HepG2 (cell line): Measurements from ENCODE around the gene TSSK3. TPM values are rescaled to one million over a fixed set of nuclear protein-coding genes. Genes with fewer than 3 reads are reported as not detected.

Experiments
- AHDC1 ChIP-seq: sonication (generic); formaldehyde crosslinking; IDR thresholded peaks from 2 replicates; pipeline ENCODE4 v1.5.1; 2020; ENCODE audit warnings: mild to moderate bottlenecking, missing genetic modification reagents, borderline replicate concordance
- CHCHD3 ChIP-seq: sonication (generic); formaldehyde crosslinking; IDR thresholded peaks from 2 replicates; pipeline ENCODE4 v1.8.0; 2022; ENCODE audit warnings: mild to moderate bottlenecking, missing genetic modification reagents, moderate library complexity
- EED ChIP-seq: sonication (generic); formaldehyde crosslinking; IDR thresholded peaks from 2 replicates; pipeline ENCODE4 v1.5.0; 2020; ENCODE audit warnings: mild to moderate bottlenecking, missing genetic modification reagents
- FOSL1 ChIP-seq: sonication (generic); formaldehyde crosslinking; IDR thresholded peaks from 2 replicates; pipeline ENCODE4 v1.9.0; 2021; ENCODE audit warnings: missing genetic modification reagents, borderline replicate concordance
- GMEB2 ChIP-seq: IDR thresholded peaks from 2 replicates; pipeline ENCODE4 v1.6.1; 2016; ENCODE audit warnings: missing biosample characterization, missing genetic modification reagents, low read depth
- KAT2B ChIP-seq: fragments of 150-350 bp; IDR thresholded peaks from 2 replicates; pipeline ENCODE4 v1.6.1; 2014; ENCODE audit warnings: low read depth, low read length, borderline replicate concordance
- KLF15 ChIP-seq: sonication (generic); formaldehyde crosslinking; IDR thresholded peaks from 2 replicates; pipeline ENCODE4 v1.8.1; 2023; ENCODE audit warnings: borderline replicate concordance, mild to moderate bottlenecking, inconsistent platforms, missing genetic modification reagents, mixed read lengths
- MEF2D ChIP-seq: sonication (generic); formaldehyde crosslinking; IDR thresholded peaks from 2 replicates; pipeline ENCODE4 v1.5.1; 2020; ENCODE audit warnings: mild to moderate bottlenecking, missing genetic modification reagents
- PHF5A ChIP-seq: IDR thresholded peaks from one replicate; pipeline ENCODE4 v1.6.1; 2018; ENCODE audit warnings: low read depth, missing genetic modification reagents; ENCODE audit not compliant: unreplicated experiment
- PLSCR1 ChIP-seq: sonication (generic); formaldehyde crosslinking; IDR thresholded peaks from 2 replicates; pipeline ENCODE4 v1.5.0; 2020; ENCODE audit warnings: missing genetic modification reagents, mild to moderate bottlenecking, borderline replicate concordance
- TFAP4 ChIP-seq: sonication (generic); IDR thresholded peaks from 2 replicates; pipeline ENCODE4 v1.6.1; 2016; ENCODE audit warnings: low read depth, borderline replicate concordance
- TOE1 ChIP-seq: sonication (generic); formaldehyde crosslinking; IDR thresholded peaks from 2 replicates; pipeline ENCODE4 v1.4.0; 2020; ENCODE audit warnings: mild to moderate bottlenecking, missing genetic modification reagents
- YY1 ChIP-seq: IDR thresholded peaks from 2 replicates; pipeline ENCODE4 v1.6.1; 2011; ENCODE audit warnings: low read length, low read depth, moderate library complexity, mild to moderate bottlenecking; ENCODE audit not compliant: insufficient read depth, insufficient replicate concordance
- ZBTB44 ChIP-seq: sonication (generic); formaldehyde crosslinking; IDR thresholded peaks from 2 replicates; pipeline ENCODE4 v1.4.0; 2020; ENCODE audit warnings: missing genetic modification reagents
- ZNF367 ChIP-seq: sonication (generic); formaldehyde crosslinking; IDR thresholded peaks from 2 replicates; pipeline ENCODE4 v1.4.0; 2020; ENCODE audit warnings: missing genetic modification reagents, borderline replicate concordance
- ZNF576 ChIP-seq: sonication (generic); formaldehyde crosslinking; IDR thresholded peaks from 2 replicates; pipeline ENCODE4 v1.4.0; 2020; ENCODE audit warnings: mild to moderate bottlenecking, missing genetic modification reagents
- polyA plus RNA-seq, 8 experiments: library from polyadenylated mRNA; depleted of rRNA in 3 of 8; stranded (reverse) in 7 of 8; unstranded in 1 of 8; fragments of >200 nt; fragmentation: Illumina TruSeq in 4 of 8; extraction: Trizol in 4 of 8; gene quantifications; 2 replicates each; pipeline versions ENCODE4 v1.2.1 to v1.2.3, GENCODE V29; 2011 to 2016; ENCODE audit warnings: low read depth in 4 of 8, missing spikeins in 1 of 8, mixed read lengths in 1 of 8; ENCODE audit not compliant: insufficient read depth in 1 of 8
- total RNA-seq, 5 experiments: library from RNA; depleted of rRNA; stranded (reverse); fragments of >200 nt; fragmentation: Illumina TruSeq; extraction: Trizol; gene quantifications; 2 replicates each; pipeline ENCODE4 v1.2.3, GENCODE V29; 2016; ENCODE audit warnings: low read depth in 1 of 5

Gene TSSK3
- total and polyA plus RNA-seq, 2 of the 13 experiments (the other 11 are each of a cell fraction or from before 2014, with no cell fraction given), result 1.0 to 1.1 TPM

GRCh38 chr1:32351399-32352238 is 10.7 kb upstream of the TSSK3 start (continued):
- TF ChIP-seq EED (CRISPR knock-in tag), result 0 out of 2 replicates have a peak, but pooled peaks have one; percentile 42
- no peak for TF ChIP-seq ZNF367 (CRISPR knock-in tag)
- peak; percentile 89 for TF ChIP-seq TFAP4
- no peak for TF ChIP-seq KAT2B
- TF ChIP-seq AHDC1, result no peak
- no peak for TF ChIP-seq KLF15 (CRISPR knock-in tag)
- TF ChIP-seq PLSCR1 (CRISPR knock-in tag), result no peak
- TF ChIP-seq PHF5A, result no peak
- TF ChIP-seq GMEB2 (CRISPR knock-in tag), result 0 out of 2 replicates have a peak, but pooled peaks have one; percentile 60
- TF ChIP-seq CHCHD3 (CRISPR knock-in tag), result no peak
- TF ChIP-seq YY1, result peak; percentile 32
- TF ChIP-seq MEF2D (CRISPR knock-in tag), result no peak
- TF ChIP-seq ZNF576 (CRISPR knock-in tag), result no peak
- no peak for TF ChIP-seq TOE1 (CRISPR knock-in tag)
- no peak for TF ChIP-seq ZBTB44 (CRISPR knock-in tag)
- no peak for TF ChIP-seq FOSL1 (CRISPR knock-in tag)
